NCI-H1417 treated with DMSO at 0.1 percent for 48 hours (cell line): Measurements from ENCODE around the gene PRSS35.
"Not testable (repeated sequence)": the region's sequence is repeated elsewhere in the genome, so short reads cannot be mapped to it uniquely, and the experiment has no call there.

Experiments used
- DNase-seq: peaks from one replicate; lab custom pipeline; 2025; lab: John Stamatoyannopoulos, UW

The PRSS35 gene

DNA sequence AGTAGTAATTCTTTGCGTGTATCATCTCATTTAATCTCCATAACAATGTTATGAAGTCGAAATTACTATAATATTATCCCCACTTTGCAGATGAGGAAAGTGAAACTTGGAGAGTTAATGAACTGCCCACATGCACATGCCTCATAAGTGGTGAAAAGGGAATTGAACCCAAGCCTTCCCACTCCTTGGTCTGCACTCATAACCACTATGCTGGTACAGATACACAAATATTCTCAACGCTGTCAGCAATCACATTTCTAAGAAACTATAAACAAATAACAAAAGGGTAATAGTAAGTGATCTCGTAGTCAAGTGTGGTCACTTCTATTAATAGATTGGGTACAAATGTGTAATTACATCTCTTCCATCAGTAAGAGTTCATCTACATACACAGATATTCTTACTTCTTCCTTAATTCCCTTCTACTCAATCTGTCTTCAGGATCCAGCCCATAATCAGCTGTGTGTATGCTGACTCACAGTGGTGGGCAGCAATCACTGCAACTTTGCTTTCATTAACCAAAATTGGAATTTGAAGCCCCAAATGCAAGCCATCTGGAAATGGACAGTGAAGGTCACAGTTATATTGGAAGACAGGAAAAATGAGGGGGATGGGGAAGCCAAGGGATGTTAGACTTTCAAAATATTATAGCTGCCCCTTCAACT is 6.6 kb downstream of the PRSS35 start:
- no peak for DNase-seq

GRCh38 chr6:83536034-83536646 is 23.8 kb downstream of the PRSS35 start:
- DNase-seq, result no peak

- DNase-seq, result no peak
Measured at GRCh38 chr6:83536647-83537589, 24.6 kb downstream of the PRSS35 start.

DNA sequence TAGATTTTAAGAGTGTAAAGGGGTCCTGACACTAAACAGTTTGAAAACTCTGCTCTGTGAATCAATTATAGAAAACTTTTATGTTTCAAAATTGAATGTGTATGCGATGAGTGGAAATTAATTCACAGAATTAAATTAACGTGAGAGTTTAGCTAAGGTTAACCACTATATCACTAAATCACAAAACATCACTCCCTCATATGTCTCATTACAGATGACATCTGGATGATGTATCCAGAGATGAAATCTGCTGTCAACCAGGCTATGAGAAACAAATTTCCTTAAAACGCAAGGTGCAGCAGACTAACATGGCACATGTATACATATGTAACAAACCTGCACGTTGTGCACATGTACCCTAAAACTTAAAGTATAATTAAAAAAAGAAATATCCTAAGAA is 27.3 kb downstream of the PRSS35 start:
- no peak for DNase-seq

DNA sequence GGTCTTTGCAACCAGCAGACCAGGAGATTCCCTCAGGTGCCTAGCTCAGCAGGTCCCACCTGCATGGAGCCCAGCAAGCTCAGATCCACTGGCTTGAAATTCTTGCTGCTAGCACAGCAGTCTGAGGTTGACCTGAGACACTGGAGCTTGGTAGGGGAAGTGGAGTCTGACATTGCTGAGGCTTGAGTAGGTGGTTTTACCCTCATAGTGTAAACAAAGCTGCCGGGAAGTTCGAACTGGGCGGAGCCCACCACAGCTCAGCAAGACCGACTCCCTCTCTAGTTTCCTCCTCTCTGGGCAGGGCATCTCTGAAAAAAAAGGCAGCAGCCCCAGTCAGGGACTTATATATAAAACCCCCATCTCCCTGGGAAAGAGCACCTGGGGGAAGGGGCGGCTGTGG is 34.3 kb downstream of the PRSS35 start:
- no peak for DNase-seq

DNA sequence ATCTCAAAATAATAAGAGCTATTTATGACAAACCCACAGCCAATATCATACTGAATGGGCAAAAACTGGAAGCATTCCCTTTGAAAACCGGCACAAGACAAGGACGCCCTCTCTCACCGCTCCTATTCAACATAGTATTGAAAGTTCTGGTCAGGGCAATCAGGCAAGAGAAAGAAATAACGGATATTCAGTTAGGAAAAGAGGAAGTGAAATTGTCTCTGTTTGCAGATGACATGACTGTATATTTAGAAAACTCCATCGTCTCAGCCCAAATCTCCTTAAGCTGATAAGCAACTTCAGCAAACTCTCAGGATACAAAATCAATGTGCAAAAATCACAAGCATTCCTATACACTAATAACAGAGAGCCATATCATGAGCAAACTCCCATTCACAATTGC is 38.1 kb downstream of the PRSS35 start:
- not testable (repeated sequence) for DNase-seq

GRCh38 chr6:83551748-83552147 is 39.4 kb downstream of the PRSS35 start:
- DNase-seq, result not testable (repeated sequence)

GRCh38 chr6:83556871-83557270 is 44.5 kb downstream of the PRSS35 start:
- no peak for DNase-seq

DNA sequence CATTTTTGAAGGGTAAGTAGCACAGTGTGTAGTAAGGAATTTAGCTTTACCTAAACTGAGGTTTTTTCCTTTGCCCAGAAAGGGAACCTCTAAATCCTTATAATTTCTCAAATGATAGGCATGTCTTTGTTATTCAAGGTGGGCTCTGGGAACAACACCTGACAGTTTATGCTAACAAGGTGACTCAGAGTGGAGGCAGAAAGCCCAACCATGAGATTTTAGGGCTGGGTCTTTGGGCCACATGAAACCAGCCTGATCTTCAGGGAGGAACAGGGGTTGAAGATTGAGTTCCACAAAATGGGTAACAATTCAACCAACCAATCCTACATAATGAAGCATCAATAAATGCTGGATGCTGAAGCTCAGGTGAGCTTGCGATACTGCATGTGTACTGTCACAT is 46.6 kb downstream of the PRSS35 start:
- DNase-seq, result no peak

- DNase-seq, result not testable (repeated sequence)
Measured at GRCh38 chr6:83571663-83572185, 59.4 kb downstream of the PRSS35 start.

- no peak for DNase-seq
Measured at GRCh38 chr6:83574783-83575182, 62.4 kb downstream of the PRSS35 start.
